NCI-H748 (cell line): Measurements from ENCODE around the gene KCNIP4.

Source experiments
- DNase-seq: peaks from one replicate; lab custom pipeline; 2025; ENCODE audit not compliant: unreplicated experiment; lab: John Stamatoyannopoulos, UW

The KCNIP4 gene

DNA sequence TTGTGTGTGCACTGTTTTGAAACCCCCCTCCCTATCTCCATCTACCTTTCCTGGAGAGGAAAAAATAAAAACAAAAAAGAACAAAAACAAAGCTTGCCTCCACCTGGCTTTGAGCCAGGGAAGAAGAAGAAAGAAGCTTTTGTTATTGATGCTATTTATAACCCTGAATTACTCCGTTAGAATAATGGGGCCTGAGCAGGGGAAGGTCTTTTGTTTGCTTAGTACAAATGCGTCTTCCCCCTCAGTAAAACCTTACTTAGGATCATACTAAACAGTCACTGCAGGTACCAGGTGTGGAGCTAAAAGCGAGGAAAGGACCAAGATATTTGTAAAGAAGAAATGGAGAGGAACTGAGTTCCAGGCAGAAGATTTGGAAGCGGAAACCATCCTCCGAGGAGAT is 352.1 kb downstream of the KCNIP4 start:
- peak; percentile 73 for DNase-seq

DNA sequence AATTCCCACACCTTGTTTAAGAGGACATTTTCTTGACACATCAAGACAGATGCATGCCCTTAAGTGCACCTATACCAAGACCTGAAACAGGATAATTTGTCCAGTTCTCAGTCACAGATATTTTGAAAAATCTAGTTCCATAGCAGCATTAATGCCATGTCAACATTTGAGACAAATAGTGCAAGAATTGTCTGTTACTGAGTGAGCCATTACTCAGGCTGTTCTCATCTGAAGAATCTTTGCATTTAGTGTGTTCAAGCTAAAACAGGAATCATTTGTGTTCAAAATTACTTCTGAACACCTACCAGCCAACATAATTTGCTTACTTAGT is 354.9 kb downstream of the KCNIP4 start:
- DNase-seq = no peak

DNA sequence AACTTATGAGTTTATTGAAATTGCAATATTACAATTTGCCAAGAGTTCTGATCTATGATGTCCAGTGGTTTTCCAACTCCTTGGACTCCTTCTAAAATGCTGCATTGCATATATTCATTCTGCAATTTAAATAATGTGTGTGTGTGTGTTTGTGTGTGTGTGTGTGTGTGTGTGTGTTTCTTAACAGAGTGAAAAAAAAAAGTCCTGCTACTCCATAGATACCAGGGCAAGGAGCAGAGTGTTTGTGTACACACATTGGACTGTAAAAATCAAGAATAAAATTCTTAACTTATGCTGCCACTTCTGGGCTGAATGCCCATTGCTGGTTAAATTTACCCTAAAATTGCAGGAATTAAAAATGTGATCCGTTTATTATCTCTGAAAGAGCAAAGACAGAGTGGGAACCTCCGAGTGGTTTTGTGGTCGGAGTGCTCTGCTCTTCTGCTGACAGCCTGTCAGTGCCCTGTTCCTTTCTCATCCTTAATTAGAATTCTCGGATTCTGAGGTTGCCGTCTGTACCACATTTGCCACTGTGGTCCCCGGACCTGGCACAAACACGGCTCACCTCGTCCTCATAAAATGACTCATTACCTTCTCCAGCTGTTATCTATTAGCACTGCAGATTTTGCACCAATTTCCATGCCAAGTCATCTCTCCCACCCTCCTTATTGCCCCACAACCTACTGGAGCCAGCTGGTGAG is 355.5 kb downstream of the KCNIP4 start:
- DNase-seq = no peak

DNA sequence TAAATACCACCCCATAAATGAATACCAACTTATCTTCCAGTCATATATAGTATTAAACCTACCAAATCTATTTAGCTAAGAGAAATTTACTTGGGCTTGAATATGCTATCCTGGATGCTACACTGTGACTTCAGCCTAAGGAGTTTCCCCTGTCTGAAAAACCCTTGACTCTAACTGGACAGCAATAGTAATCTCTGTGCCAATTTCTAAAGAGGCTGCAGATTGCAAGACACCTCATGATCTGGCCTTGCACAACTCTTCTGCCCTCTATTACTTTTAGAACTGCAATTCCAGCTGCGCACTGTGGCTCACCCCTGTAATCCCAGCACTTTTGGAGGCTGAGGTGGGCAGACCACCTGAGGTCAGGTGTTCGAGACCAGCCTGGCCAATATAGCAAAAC is 371.5 kb downstream of the KCNIP4 start:
- DNase-seq = no peak

DNA sequence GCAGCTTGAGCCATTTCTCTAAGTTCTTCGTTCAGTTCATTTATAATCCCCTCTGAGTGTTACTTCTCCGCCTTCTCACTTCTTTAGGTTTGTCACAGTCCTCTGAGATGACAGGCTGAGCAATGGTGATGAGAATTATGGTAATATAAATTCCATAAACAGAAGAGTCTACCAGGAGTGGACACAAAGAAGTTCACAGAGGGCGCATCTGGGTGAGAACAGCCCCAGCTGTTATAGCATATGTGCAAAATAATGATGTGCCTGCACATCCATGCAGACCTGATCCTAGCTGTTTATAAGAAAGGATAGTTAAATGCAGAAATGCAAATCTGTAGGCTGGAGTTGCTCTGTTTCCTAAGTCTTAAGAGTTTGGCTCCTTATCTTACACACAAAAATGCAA is 377.5 kb downstream of the KCNIP4 start:
- no peak for DNase-seq

DNA sequence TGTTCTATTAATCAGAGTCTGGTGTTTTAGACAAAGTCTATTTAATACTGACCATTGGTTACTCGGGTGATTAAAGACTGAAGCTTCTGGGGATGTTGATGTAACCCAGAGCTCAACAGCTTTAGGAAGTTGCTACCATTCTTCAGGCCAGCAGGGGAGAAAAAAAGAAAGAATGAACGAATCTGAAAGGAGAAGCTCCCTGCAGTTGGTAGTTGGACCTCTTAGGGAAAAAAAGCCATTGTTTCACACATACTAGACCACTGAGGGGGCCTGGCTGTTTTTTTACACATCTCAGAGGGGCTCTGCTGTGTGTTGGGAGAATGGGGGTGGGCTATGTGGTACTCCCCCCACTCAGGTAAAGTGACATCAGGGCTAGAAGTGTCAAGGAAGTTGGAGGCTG is 378.9 kb downstream of the KCNIP4 start:
- no peak for DNase-seq

DNA sequence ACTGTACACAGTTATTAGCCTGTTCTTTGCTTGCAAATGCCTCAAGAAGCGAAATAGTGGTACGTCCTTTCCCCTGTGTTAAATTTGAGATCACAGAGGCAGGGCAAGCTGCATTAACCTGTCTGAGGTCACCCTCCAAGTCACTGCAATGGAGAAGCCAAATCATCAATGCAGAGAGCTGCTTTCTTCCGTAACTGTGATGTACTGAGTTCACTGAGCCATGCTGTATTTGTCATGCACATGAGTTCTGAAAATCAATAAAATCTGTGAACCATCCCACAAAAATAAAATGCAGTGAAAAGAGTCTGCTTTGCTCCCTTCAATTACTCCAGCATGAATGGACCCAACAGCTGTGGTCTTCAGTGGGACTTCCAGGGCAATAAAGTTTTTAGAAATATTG is 393.5 kb downstream of the KCNIP4 start:
- no peak for DNase-seq

DNA sequence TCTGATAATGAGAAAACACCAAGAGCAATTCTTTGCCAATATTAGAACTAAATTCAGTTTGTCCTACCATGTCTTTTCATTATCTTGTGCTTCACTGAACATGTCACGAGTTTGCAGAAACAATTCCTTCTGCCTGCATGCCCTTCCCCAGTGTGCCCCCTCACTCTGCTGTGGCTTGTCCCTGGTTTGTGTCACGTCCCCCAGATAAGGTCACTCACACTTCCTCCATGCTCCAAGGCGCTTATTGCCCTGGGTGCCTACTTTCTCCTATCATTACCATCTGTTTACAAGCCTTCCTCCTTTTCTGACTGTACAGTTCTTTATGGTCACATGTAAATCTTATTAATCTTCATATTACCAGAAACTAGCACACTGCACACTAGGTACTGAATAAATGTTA is 394.1 kb downstream of the KCNIP4 start:
- no peak for DNase-seq

DNA sequence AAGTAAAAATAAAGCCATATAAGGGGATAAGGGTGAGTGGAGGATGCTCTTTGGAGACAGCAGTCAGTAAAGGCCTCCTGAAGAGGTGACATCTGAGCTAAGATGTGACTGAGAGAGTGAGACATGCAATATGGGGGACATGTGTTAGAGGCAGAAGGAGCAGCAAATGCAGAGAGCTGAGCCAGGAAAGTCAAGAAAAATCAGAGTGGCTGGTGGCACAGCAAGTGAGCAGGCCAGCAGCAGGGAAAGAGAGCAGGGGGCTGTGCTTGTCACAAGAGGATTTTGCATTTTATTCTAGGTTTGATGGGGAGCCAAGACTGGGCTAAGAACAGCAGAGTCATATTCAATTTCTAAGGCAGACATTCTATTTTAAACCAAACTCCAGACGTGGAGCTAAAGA is 394.5 kb downstream of the KCNIP4 start:
- no peak for DNase-seq

DNA sequence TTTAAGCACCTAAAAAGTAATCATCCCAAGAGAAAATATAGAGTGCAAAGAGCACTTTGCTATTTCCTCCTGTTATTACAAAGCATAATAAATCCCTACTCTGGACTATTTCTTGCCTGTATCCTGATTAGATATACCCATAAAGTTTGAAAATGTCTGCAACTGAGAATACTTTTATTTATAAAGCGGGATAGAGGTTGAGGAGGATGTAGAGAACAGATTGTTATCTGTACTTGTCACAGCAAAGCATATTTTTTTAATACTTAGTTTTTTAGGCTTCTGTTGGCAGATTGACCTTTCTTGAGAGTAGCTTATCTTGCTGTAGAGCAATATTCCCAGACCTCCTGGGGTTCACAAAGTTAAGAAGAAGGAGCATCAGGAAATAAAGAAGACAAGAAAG is 396.1 kb downstream of the KCNIP4 start:
- DNase-seq = no peak

DNA sequence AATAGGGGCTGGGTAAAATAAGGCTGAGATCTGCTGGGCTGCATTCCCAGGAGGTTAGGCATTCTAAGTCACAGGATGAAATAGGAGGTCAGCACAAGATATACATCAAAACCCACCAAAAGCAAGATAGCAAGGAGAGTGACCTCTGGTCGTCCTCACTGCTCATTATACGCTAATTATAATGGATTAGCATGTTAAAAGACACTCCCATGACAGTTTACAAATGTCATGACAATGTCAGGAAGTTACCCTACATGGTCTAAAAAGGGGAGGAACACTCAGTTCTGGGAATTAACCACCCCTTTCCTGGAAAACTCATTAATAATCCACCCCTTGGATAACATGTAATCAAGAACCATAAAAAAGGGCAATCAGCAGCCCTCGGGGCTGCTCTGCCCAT is 403.6 kb downstream of the KCNIP4 start:
- no peak for DNase-seq

DNA sequence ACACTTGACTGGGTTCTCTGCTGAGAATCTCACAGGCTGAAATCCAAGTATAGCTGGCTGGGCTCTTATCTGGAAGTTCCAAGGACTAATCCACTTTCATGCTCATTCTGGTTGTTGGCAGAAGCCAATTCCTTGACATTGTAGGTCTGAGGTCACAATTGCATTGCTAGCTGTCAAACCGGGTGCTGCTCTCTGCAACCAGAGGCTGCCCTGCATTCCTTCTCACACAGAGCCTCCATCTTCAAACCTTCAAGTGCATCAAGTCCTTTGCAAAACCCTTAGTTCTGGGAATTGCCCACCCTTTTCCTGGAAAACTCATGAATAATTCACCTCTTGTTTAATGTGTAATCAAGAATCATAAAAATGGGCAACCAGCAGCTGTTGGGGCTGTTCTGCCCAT is 404.2 kb downstream of the KCNIP4 start:
- DNase-seq = no peak

DNA sequence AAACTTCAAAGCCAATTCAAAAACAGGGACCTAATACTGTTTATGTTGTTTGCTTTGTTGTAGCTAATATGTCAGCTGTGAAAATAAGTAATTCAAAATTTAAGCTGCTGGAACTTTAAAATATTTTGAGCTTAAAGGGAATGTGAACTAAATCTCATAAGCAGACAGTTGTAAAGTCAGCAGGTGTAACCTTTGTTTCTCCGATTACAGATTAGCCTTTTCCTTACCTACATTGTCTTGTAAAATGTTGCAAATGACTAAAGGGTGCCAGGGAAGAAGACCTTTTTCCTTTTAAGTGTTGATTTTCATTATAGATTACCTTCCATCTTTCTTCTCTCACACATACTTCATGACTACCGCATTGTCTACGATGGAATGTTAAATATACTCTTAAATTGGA is 405.1 kb downstream of the KCNIP4 start:
- no peak for DNase-seq

DNA sequence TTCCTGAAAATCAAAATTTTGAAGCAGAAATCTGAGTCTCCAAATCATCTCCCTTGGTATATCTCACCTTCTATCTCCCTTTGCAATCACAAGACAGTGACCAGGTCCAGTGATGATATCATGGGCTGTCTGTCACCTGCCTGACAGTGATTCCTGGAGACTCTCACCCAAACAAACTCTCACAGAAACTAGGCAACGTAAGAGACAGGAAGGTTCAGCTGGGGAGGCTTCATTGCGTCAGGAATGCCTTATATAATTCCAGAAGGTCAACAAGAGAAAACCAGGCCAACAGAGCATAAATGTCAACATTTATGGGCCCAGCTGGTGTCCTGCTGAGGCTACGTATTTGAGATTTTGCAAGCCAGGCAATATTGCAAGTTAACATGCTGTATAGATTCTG is 412.7 kb downstream of the KCNIP4 start:
- no peak for DNase-seq

DNA sequence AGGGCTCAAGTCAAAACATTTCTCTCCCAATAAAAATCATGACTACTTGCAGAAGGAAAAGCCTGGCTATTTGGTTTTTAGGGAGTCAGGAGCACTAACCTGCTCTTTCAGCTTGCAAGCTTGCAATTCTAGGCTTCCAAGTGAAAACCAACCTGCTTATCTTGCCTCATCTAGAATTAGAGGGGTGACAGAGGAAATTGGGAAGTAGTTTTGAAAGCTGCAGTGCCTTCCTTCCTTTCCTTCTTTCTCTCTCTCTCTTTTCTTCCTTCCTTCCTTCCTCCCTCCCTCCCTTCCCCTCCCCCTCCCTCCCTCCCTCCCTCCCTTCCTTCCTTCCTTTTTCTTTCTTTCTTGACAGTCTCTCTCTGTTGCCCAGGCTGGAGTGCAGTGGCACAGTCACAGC is 417.5 kb downstream of the KCNIP4 start:
- no peak for DNase-seq

DNA sequence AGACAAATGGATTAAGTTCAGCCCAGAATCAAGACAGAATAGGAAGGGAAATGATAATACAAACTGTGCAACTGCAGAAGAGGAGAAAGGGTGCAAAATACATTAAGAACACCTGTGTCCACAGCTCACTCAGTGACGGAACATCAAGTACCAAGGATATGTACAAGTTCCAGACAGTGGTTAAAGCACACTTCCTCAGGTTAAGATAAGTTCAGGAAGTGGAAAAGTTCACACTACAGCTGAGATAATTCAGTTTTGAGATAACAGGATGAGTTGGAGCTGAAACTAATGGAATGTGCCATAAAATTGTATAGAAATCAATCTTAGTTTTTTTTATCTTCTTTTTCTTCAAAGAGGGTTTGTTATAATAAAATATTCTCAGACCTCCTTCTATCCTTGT is 419.4 kb downstream of the KCNIP4 start:
- DNase-seq = no peak

DNA sequence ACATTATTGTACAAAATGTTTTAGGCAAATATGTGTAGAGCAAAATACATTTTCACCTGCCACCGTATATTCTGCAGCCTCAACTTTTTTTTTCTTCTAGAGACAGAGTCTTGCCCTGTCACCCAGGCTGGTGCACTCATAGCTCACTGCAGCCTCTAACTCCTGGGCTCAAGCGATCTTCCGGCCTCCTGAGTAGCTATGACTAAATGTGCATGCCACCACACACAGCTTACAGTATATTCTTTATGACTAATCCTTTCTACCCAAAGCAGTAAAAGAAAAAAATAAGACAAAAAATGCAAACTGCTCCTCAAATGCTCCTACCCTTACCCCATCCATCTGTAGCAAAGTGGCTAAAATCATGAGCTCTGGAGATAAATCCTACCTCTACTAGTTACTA is 426.3 kb downstream of the KCNIP4 start:
- DNase-seq = no peak

DNA sequence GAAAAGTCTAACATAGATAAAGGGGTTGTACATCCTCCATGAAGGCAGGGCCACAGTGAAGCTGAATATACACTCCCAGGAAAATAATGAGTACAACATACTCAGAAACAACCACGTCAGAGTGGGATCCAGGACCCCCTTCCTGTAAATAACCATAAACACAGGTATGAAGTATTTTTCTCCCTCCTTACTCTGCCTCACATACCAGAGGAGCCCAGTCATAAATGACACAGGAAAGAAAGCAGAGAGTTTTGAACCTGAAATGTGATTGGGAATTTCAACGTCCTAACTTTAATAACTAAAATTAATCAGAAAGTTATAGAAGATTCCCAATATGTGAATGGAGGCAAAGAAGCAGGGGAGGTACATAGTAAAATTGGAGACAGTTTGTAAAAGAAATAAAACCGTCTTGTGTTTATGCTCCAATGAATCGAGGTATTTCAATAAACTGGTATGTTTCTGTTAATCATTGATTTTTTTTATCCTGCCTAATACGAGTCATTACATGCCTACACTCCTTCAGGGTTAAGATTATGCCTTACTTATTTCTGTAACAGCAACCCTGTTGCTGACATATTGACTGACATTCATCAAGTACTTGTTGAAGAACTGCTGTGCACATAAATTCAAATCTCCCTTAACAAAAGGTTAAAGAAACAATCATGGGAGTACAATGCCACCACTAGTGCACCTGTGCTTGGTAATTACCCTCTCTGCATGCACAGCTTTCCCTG is 431.3 kb downstream of the KCNIP4 start:
- peak; percentile 51 for DNase-seq

DNA sequence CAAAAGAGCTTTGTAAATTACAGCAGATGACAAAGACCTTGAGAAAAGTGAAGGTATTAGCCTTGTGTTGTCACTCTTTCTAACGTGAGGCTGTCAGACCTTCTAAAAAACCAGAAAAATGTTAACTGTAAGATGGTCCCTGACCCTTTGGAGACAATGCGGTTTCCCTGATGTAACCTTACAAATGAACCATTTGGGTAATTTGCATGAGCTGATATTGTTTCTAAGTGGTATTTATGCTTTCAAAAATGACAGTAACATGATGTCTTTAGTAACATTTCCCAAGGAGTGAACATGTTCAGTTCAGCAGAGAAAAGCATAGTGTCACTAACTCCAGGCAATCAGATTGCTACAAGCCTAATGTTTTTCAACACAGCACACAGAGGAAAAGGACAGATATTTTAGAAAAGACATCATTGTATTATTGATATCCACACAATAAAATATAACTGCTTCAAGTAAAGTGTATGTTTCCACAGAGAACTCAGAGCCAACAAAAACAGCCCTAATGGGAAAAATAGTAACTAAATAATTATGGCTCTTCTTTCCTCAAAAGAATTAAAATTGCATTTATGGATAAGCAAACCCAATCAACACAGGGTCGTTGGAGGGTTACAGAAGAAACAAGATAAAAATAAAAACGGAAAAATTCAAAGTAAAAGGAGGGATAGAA is 434.4 kb downstream of the KCNIP4 start:
- no peak for DNase-seq

DNA sequence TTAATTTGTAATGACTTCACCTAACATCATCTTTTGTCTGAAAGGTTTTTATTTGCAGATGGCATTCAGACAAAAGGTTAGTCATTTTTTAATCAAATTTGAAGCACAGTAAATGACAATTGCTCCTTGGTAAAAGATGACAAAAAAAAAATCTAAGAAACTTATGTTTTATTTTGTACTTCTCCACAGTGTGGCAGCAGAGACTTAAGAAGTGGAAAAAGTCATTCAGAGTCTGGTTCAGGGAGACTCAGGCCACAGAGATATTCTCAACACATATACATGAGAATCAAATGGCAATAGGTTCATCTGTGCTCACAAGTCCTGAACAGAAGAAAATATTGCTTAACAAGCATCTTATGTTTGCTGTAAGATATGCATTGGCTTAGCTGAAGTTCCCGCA is 436.2 kb downstream of the KCNIP4 start:
- peak; percentile 28 for DNase-seq

DNA sequence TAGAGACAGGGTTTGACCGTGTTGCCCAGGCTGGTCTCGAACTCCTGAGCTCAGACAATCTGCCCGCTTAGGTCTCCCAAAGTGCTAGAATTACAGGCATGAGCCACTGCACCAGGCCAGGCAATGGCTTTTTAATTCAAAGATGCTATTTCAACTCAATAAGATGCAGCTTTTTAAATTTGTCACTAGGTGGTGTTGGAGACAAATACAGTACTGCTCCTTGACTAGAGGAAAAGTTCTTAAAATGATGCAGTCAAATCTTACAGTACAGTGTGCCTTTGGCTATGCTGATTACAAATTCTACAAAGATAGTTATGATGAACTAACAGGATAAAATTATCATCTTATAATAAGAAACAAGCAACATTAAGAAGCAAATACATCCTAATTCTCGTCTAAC is 441.1 kb downstream of the KCNIP4 start:
- DNase-seq = peak; percentile 0

DNA sequence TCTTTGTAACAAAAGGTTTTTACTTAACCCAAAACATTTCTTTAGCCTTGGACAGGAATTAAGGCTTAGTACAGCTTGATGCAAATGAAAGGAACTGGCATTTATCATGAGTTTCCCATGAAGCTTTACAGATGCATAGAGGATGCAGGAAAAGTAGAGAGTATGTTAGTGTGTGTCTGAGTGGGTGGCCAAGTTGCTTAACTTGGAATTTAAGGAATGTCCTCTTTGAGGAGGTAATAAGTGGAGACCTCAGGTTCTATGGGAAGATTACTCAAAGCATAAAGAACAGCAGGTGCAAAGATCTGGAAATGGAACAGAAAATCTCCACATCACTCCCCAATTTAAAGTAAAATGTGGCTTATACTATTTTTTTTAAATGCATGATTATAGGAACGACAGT is 457.9 kb downstream of the KCNIP4 start:
- no peak for DNase-seq

DNA sequence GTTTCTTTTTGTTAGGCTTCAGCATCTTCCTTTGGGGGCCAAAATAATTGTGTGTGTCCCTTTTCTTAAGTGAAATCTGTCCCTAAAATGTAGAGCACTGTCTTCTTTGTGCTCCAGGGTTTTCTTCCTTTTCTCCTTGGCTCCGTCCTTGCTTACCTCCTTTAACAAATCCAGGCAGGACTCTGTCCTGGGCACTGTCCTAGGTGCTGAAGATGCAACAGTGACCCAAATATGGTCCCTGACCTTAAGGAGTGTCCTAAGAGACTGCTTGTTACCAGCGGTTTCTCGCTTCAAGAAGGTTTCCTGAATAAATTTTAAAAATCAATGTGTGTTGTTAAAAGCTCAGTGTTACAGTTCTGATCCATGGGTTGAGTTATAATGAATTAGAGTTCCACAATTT is 471.8 kb downstream of the KCNIP4 start:
- no peak for DNase-seq
